ENCODE results near the gene PABPC3. TPM values are rescaled to one million over a fixed set of nuclear protein-coding genes. Genes with fewer than 3 reads are reported as not detected.

Gene PABPC3
- total RNA-seq, 8 experiments from 2014 or later, result 0.07 to 0.76 (median 0.26) TPM

- no peak overlapping the region for H3K27ac ChIP-seq
- 33 to 100% (median 94%) methylated on average over 1 to 6 of the region's 16 CpGs; no CpG with 5 or more reads in 3 of the 10 experiments for WGBS, 10 experiments
Observed at GRCh38 chr13:25117312-25117711, 21.4 kb downstream of the PABPC3 start.

DNA sequence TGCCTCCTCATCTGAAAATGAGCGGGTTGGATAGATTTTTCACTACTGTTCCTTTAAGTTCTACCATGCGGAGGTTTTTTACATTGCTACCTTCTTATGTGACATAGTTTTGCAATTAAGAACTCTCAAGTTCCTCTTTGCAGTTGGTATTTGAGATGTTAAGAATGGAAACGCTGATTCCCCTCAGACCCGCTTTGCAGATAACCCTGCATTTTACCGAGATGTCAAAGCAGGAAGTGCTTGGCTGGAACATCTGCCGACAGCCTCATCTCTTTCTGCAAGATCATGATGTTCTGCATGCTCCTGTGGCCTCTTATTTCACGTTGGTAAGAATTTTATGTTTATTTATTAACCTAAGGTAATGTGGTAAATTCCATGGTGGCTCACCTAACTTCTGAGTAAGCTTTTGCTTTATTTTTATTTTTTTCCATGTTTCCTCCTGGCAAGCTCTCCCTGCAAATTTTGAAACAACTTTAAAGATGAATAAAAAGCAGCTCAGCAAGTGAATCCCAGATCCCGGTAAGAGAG lies 22.5 kb downstream of the PABPC3 start:
- no peak overlapping the region for H3K27ac ChIP-seq
- ATAC-seq (replicated peaks in 6 of 8), result no peak
- in situ Hi-C loops (cut with MboI; ENCODE audit: low pct_unique_long_range_greater_than_20kb in 2 of 9, low sequenced_read_pairs in 9 of 9, unreplicated experiment in 9 of 9), result loop anchor here in 2 of 9 experiments (10.0 to 25.0 kb wide), 2 partner anchors 104 to 106 kb away; no protein-coding TSS in a partner anchor
- H3K4me3 ChIP-seq, result no peak overlapping the region
- no peaks in the 10 kb centered on the region for H3K4me1 ChIP-seq (replicated peaks in 1 of 2)
- WGBS, 10 experiments, result 10 to 100% (median 80%) methylated on average over 2 to 8 of the region's 8 CpGs; no CpG with 5 or more reads in 1 of the 10 experiments

More at GRCh38 chr13:25117312-25117711, 21.4 kb downstream of the PABPC3 start:
- no peak for ATAC-seq (replicated peaks in 6 of 8)
- H3K4me3 ChIP-seq, result no peak overlapping the region
- in situ Hi-C loops (cut with MboI; ENCODE audit: low pct_unique_long_range_greater_than_20kb in 2 of 9, low sequenced_read_pairs in 9 of 9, unreplicated experiment in 9 of 9), result loop anchor here in 2 of 9 experiments (10.0 to 25.0 kb wide), 2 partner anchors 103 to 105 kb away; no protein-coding TSS in a partner anchor
- H3K4me1 ChIP-seq (replicated peaks in 1 of 2), result no peaks in the 10 kb centered on the region

- 0 to 90% (median 69%) methylated on average over 1 to 3 of the region's 3 CpGs; no CpG with 5 or more reads in 5 of the 10 experiments for WGBS, 10 experiments
- in situ Hi-C loops (cut with MboI; ENCODE audit: low pct_unique_long_range_greater_than_20kb in 2 of 9, low sequenced_read_pairs in 9 of 9, unreplicated experiment in 9 of 9), result no loop called here
- Histone ChIP-seq H3K4me3 (no peak overlapping the region), H3K27ac (no peak overlapping the region), H3K4me1 (replicated peaks in 1 of 2) (peaks cover 0 to 6% of the 10 kb centered on the region in 2 donors)
- ATAC-seq (replicated peaks in 6 of 8), result no peak
Observed at GRCh38 chr13:25130944-25131343, 35.0 kb downstream of the PABPC3 start.

GRCh38 chr13:25131881-25132420 lies 36.0 kb downstream of the PABPC3 start:
- no peak overlapping the region for H3K4me3 ChIP-seq
- in situ Hi-C loops (cut with MboI; ENCODE audit: low pct_unique_long_range_greater_than_20kb in 2 of 9, low sequenced_read_pairs in 9 of 9, unreplicated experiment in 9 of 9), result no loop called here
- no peak overlapping the region for H3K27ac ChIP-seq
- no peak for ATAC-seq (replicated peaks in 6 of 8)
- 10 to 60% (median 34%) methylated on average over 1 to 5 of the region's 6 CpGs; no CpG with 5 or more reads in 1 of the 10 experiments for WGBS, 10 experiments
- peaks cover 7 to 10% of the 10 kb centered on the region in 2 donors for H3K4me1 ChIP-seq (replicated peaks in 1 of 2)

DNA sequence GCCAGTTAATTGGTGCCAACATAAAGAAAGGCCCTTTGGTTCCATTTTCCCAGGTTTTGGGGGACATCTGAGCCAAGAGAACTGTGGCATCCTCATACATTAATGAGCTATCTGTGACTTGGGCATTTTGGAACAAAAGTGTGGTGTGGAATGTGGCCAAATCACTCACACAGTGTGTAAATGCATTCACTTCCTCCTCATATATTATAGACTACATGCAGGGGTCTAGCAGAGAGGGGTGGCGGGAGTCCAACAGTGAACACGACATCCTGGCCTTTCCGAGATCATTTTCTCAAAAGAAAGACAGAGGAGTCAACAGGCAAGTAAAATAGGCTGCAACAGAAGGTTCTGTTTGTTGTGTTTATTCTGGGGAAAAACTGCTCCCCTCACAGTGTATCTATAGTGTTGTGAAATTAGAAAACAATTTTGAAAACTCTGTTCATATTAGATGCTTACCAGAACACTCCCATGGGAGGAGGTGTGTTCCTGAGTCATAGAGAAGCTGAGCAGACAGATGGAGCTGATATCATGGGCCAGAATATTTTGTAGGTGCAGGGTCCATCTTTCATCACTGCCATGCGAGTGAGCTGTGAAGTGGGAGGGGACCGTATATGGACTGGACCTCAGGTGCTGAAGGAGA lies 36.9 kb downstream of the PABPC3 start:
- peaks cover 16 to 19% of the 10 kb centered on the region in 2 donors for H3K4me1 ChIP-seq (replicated peaks in 1 of 2)
- no peak overlapping the region for H3K4me3 ChIP-seq
- in situ Hi-C loops (cut with MboI; ENCODE audit: low pct_unique_long_range_greater_than_20kb in 2 of 9, low sequenced_read_pairs in 9 of 9, unreplicated experiment in 9 of 9), result no loop called here
- H3K27ac ChIP-seq, result no peak overlapping the region
- peak in 2 of 8 experiments; percentile 30 to 31 for ATAC-seq (replicated peaks in 6 of 8)
- 0 to 100% (median 72%) methylated on average over 1 to 5 of the region's 5 CpGs; no CpG with 5 or more reads in 2 of the 10 experiments for WGBS, 10 experiments

DNA sequence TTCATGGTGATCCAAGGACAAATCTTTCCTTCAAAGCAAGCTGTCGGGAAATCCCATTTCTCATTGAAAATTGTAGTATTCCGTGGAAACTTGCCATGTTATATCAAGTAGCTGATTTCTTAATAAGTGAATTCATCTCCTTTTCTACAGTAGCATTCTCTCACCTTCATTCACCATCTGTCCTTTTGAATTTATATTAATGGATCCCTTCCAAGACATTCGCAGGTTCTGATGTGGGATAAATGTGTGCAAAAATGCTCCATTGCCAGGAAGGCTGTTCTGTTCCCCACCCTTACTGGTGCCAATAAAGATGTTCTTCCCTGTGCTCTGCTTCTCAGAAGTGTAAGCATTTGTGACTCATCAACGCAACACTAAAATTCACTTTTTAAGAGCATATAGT lies 40.0 kb downstream of the PABPC3 start:
- in situ Hi-C loops (cut with MboI; ENCODE audit: low pct_unique_long_range_greater_than_20kb in 2 of 9, low sequenced_read_pairs in 9 of 9, unreplicated experiment in 9 of 9), result no loop called here
- Histone ChIP-seq H3K4me1 (replicated peaks in 1 of 2) (peaks cover 20 to 22% of the 10 kb centered on the region in 2 donors), H3K4me3 (no peak overlapping the region), H3K27ac (no peak overlapping the region)
- ATAC-seq (replicated peaks in 6 of 8), result peak in 1 of 8 experiments; percentile 18
- WGBS, 10 experiments, result 40 to 100% (median 89%) methylated on average over 1 to 4 of the region's 4 CpGs

DNA sequence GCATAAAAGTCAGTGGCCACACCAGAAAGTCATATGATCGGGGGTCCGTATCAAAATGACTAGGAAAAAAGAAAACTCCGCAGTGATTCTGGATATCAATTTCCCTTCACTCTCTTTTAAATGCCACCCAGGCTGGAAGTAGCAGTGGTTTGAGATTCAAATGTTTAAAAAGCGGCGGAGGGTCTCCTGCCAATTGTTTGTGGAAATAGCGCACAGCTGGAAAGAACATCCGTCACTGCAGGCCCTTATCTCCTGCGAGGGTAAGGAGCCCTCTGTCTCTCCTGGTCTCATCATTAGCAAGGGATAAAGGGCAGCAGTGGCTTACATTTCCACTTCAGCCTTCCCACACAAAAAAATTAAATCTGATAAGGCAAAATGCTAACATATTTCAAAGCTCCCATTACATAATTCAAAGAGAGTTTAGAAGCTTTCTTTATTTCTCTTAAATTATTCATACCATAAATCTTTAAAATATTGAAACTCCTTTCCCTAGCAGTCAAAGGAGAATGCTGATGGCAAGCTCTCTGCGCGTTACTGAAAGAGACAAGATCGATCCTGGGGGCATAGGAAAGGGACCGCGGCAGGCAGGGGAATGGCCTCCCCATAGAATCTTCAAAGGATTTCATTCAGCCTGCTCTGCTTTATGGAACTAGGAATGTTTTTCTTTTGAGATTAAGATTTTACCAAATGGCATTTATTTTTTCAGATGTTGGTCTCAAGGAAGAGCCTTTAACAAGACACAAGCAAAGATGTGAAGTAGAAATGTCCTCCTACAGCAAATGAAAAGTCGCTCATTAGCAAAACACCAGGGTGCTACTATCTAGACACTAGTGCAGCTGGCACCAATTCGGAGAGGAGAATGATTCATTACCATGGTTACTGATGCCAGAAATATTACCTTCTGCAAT lies 41.2 kb downstream of the PABPC3 start:
- WGBS, 10 experiments, result 3 to 44% (median 9%) methylated on average over 5 to 11 of the region's 15 CpGs; no CpG with 5 or more reads in 1 of the 10 experiments
- peak in 6 of 8 experiments; percentile 33 to 75 (median 58) for ATAC-seq (replicated peaks in 6 of 8)
- in situ Hi-C loops (cut with MboI; ENCODE audit: low pct_unique_long_range_greater_than_20kb in 2 of 9, low sequenced_read_pairs in 9 of 9, unreplicated experiment in 9 of 9), result no loop called here
- Histone ChIP-seq H3K27ac (no peak overlapping the region), H3K4me1 (replicated peaks in 1 of 2) (peaks cover 18 to 20% of the 10 kb centered on the region in 2 donors), H3K4me3 (no peak overlapping the region)

DNA sequence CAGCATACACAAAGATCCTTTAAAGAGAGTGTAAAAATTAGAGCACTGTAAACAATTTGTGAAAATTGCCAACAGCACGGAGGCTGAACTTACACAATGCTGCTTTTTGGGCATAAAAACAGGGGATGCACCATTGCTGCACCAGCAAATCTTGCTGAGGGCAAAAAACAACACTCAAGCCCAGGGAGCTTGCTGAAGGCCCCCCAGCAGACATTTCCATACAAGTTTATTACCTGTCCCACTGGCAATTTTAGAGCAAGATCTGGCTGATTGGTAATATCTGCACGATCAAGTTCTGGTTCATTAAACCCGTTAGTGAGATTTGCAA lies 41.8 kb downstream of the PABPC3 start:
- 0 to 100% (median 38%) methylated on average over 1 to 3 of the region's 3 CpGs; no CpG with 5 or more reads in 1 of the 10 experiments for WGBS, 10 experiments
- H3K27ac ChIP-seq, result no peak overlapping the region
- peaks cover 16 to 20% of the 10 kb centered on the region in 2 donors for H3K4me1 ChIP-seq (replicated peaks in 1 of 2)
- H3K4me3 ChIP-seq, result no peak overlapping the region
- in situ Hi-C loops (cut with MboI; ENCODE audit: low pct_unique_long_range_greater_than_20kb in 2 of 9, low sequenced_read_pairs in 9 of 9, unreplicated experiment in 9 of 9), result no loop called here
- no peak for ATAC-seq (replicated peaks in 6 of 8)

DNA sequence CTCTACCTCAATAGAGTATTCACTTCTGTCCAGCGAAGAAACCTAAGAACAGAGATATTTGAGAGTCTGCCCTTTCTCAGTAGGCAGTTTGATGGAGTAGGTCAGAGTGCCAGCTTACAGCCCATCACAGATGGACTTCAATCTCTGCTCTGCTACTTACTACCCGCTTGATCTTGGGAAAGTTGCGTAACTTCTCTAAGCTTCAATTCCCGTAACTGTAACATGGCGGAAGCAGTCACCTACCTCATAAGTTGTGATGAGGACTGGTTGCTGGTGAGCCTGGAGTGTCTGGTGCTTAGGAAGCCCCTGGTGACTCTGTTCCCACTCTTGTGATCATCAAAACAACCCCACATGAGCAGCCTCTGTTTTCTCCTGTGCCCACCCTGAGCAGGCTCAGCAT lies 45.1 kb downstream of the PABPC3 start:
- Histone ChIP-seq H3K4me1 (replicated peaks in 1 of 2) (peaks cover 16 to 23% of the 10 kb centered on the region in 2 donors), H3K27ac (no peak overlapping the region), H3K4me3 (no peak overlapping the region)
- in situ Hi-C loops (cut with MboI; ENCODE audit: low pct_unique_long_range_greater_than_20kb in 2 of 9, low sequenced_read_pairs in 9 of 9, unreplicated experiment in 9 of 9), result no loop called here
- 79 to 86% methylated on average over 1 to 3 of the region's 5 CpGs; no CpG with 5 or more reads in 8 of the 10 experiments for WGBS, 10 experiments
- no peak for ATAC-seq (replicated peaks in 6 of 8)

DNA sequence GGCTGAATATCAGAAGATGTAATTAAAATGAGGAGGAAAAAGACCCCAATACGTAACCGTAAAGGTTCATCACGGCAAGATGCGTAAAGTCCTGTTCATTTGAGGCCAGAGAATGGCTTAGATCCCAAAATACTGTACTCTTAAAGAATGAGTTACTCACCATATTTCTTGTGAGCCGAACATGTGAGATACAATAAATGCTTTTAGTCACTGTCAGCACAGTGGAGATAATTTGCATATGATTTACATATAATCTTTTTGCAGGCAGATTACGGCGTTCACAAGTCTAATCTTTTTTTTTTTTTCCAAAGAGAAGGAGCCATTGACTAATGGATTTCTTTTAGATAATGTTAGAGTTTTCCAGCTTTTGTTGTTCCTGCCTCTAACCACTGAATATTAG lies 47.8 kb downstream of the PABPC3 start:
- WGBS, 10 experiments, result 20 to 97% (median 77%) methylated on average over 1 to 7 of the region's 7 CpGs
- peak in 1 of 8 experiments; percentile 14 for ATAC-seq (replicated peaks in 6 of 8)
- in situ Hi-C loops (cut with MboI; ENCODE audit: low pct_unique_long_range_greater_than_20kb in 2 of 9, low sequenced_read_pairs in 9 of 9, unreplicated experiment in 9 of 9), result no loop called here
- no peak overlapping the region for H3K4me3 ChIP-seq
- H3K27ac ChIP-seq, result no peak overlapping the region
- H3K4me1 ChIP-seq (replicated peaks in 1 of 2), result peaks cover 0 to 3% of the 10 kb centered on the region in 2 donors

DNA sequence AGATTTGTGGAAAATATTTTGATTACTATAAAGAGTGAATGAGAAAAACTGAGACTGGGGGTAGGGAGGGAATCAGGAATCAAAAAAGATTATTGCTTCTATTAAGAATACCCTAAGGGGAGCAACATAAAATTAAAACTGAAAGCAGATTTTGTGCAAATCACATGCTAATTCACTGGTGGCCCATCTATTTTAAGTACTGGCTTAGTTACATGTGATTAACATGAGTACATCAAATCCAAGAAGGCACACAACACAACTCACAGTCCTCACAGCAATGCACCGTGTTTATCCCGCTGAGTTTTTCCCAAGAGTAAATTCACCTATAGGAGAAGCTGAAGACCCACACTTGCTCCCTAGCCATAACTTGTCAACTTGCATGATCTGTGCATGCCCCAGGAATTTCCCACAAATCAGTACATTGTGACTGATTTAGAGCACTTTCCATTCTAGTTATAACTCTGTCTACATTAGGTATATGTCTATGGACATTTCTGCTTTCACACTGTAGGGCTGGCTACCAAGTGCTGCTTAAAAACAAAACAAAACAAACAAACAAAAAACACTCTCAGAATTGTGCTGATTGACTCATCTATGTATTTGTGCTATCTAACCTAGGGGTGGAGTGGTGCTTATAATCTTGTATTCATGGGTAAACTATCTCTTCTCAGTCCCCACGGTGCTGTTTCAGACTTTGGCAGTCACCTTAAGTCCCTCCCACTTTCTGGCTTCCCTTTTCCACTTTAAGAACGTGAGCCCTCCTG lies 51.9 kb downstream of the PABPC3 start:
- Histone ChIP-seq H3K4me1 (replicated peaks in 1 of 2) (peaks cover 2 to 6% of the 10 kb centered on the region in 2 donors), H3K27ac (no peak overlapping the region), H3K4me3 (no peak overlapping the region)
- peak in 3 of 8 experiments; percentile 56 to 83 (median 77) for ATAC-seq (replicated peaks in 6 of 8)
- 10 to 100% (median 82%) methylated on average over 1 to 4 of the region's 4 CpGs for WGBS, 10 experiments
- in situ Hi-C loops (cut with MboI; ENCODE audit: low pct_unique_long_range_greater_than_20kb in 2 of 9, low sequenced_read_pairs in 9 of 9, unreplicated experiment in 9 of 9), result no loop called here

GRCh38 chr13:25148402-25148771 lies 52.5 kb downstream of the PABPC3 start:
- Histone ChIP-seq H3K27ac (no peak overlapping the region), H3K4me3 (no peak overlapping the region), H3K4me1 (replicated peaks in 1 of 2) (peaks cover 2 to 6% of the 10 kb centered on the region in 2 donors)
- no peak for ATAC-seq (replicated peaks in 6 of 8)
- in situ Hi-C loops (cut with MboI; ENCODE audit: low pct_unique_long_range_greater_than_20kb in 2 of 9, low sequenced_read_pairs in 9 of 9, unreplicated experiment in 9 of 9), result no loop called here
- 60 to 100% (median 94%) methylated on average over 2 to 5 of the region's 5 CpGs; no CpG with 5 or more reads in 2 of the 10 experiments for WGBS, 10 experiments
